ENCODE data around the gene SARS1. TPM values are rescaled to one million over a fixed set of nuclear protein-coding genes. Genes with fewer than 3 reads are reported as not detected.
"Not testable (repeated sequence)": the region's sequence is repeated elsewhere in the genome, so short reads cannot be mapped to it uniquely, and the experiment has no call there.

The SARS1 gene
- total RNA-seq = 153 and 156 TPM in 2 replicates

DNA sequence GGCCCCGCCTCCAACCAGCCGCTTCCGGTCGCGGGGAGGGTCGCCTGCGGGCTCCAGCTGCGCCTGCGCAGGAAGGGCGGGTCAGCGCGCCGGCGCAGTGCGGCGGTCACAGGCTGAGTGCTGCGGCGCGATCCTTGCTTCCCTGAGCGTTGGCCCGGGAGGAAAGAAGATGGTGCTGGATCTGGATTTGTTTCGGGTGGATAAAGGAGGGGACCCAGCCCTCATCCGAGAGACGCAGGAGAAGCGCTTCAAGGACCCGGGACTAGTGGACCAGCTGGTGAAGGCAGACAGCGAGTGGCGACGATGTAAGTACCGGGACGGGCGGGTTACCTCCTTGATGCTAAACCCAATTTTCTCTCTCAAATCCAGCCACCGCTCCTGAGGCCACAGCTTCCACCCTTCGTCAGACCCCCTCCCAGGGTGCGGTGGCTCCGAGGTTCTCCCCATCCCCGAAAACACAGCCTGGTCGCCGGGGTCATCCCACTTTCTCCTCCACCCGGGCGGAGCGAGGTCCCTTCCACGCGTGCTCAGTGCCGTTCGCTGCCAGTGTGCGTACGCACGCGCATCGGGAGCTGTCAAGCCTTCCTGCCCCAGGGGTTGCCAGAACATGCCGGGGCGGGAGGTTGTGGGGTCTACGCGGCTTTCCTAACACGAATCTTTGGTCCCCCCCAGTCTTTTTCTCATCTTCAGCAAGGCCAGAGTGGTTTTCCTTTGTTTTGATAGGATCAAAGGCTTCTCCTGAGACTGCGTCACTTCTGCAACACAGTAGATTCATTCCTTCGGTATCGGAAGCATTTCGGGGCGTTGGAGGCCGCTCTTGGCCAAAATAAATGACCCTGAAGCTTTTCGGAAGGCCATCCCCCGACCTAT lies at the start of gene SARS1:
TSS of gene SARS1 (plus strand) at position 95 of the 870 bp plus-strand sequence. CDS start at position 170, 75 bp downstream.
- DNase-seq (ENCODE audit: extremely low read depth, low read depth, low spot score) = no peak

DNA sequence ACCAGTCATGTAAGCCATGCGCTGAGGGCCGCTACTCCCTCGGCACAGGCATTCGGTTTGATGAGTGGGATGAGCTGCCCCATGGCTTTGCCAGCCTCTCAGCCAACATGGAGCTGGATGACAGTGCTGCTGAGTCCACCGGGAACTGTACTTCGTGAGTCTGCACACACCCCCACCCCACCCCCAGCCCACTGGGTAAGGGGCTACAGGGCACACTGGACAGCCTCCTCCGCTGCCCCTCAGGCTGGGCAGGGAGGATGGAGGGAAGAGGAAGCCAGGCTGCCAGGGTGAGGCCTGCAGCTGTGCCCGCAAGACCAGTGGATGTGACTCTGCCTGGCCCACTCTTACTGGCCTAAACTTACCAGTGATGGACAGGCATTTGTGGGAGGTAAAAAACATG lies 49.2 kb upstream of the SARS1 start:
- DNase-seq (ENCODE audit: extremely low read depth, low read depth, low spot score) = no peak

DNA sequence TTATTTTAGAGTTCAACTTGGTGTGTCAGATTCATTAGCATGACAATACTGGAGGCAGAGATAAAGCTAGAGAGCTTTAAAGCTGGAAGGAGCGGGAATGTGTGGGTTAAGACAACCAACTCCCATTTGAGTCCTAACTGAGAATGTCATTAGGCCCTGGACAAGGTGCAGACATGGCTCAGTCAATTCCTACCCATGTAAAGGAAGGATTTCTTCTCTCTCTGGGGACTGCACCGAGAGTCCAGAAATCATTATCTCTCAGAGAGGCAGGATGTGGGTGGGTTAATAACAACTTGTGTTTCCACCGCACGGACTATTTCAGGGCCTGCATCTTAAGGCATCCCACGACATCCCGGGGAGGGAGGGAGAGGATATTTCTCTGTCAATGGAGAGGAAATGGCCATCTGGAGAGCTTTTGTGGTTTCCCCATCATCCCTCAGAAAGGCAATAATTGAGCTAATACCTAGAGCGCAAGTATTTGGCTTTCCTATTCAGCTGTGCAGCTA lies 46.7 kb upstream of the SARS1 start:
- no peak for DNase-seq (ENCODE audit: extremely low read depth, low read depth, low spot score)

DNA sequence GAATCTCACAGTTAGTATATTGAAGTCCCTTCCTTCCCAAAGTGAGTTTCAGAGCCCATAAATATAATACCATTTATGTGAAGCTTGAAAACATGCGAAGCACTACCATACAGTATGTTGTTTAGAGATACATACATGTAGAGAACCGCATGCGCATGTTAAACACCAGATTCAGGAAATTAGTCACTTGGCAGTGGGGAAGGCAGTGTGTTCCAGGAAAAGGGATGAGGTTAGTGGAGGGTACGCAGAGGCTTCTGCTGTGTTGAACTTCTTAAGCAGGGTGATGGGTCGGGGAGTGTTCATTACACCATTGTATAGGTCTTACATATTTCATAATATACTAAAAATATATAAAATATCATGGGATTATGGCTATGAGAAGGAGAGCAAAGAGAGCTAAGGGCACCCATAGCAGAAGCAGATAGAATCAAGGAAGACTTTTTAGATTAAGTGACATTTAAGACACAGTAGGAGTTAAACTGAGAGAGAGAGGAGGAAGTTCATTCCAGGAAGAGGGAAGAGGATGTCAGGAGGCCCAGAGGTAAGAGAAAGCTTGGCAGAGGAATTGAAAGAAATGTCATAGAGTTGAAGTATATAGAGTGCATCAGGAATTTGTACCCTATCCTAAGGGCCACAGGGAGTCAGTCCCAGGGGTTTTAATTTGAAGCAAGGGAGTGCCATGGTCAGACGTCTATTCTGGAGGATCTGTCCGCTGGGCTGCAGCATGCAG lies 43.5 kb upstream of the SARS1 start:
- DNase-seq (ENCODE audit: extremely low read depth, low read depth, low spot score) = no peak

DNA sequence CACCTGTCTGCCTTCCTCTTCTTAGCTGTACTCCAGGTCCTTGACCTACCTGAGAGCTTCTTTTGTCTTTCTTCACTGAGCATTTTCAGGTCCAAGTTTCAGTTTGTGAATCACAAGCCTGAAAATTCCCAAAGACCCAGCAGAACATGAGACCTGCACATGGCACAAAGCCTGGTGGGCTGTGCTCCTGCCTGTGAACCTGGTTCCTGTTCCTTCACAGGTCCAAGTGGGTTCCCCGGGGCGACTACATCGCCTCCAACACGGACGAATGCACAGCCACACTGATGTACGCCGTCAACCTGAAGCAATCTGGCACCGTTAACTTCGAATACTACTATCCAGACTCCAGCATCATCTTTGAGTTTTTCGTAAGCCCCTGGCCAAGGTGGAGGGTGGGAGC lies 42.1 kb upstream of the SARS1 start:
- DNase-seq (ENCODE audit: extremely low read depth, low read depth, low spot score) = no peak

- not testable (repeated sequence) for DNase-seq (ENCODE audit: extremely low read depth, low read depth, low spot score)
Measured at GRCh38 chr1:109176349-109176748, 37.4 kb upstream of the SARS1 start.

- DNase-seq (ENCODE audit: extremely low read depth, low read depth, low spot score) = not testable (repeated sequence)
Measured at GRCh38 chr1:109180715-109181084, 33.0 kb upstream of the SARS1 start.

- DNase-seq (ENCODE audit: extremely low read depth, low read depth, low spot score) = no peak
Measured at GRCh38 chr1:109181085-109181806, 32.5 kb upstream of the SARS1 start.

GRCh38 chr1:109181807-109182163 lies 31.9 kb upstream of the SARS1 start:
- no peak for DNase-seq (ENCODE audit: extremely low read depth, low read depth, low spot score)

GRCh38 chr1:109183058-109183738 lies 30.5 kb upstream of the SARS1 start:
- DNase-seq (ENCODE audit: extremely low read depth, low read depth, low spot score) = no peak

DNA sequence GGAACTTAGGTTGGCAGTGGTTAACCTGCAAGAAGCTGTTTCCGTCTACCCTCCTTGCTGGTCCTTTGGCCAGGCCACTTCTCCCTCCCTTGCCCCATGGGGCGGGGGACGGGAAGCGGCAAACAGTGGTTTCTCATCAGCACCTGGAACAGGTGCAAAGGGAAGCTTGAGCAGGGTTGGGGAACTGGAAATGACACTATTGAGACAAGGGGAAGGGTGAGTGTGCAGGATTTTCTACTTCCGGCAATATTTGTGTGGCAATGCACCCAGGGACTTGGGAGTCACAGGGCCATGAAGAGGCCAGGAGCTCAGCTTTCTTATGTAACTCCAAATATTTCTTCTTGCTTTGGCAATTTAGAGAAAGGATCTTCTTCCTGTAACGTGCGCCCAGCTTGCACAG lies 29.0 kb upstream of the SARS1 start:
- no peak for DNase-seq (ENCODE audit: extremely low read depth, low read depth, low spot score)

DNA sequence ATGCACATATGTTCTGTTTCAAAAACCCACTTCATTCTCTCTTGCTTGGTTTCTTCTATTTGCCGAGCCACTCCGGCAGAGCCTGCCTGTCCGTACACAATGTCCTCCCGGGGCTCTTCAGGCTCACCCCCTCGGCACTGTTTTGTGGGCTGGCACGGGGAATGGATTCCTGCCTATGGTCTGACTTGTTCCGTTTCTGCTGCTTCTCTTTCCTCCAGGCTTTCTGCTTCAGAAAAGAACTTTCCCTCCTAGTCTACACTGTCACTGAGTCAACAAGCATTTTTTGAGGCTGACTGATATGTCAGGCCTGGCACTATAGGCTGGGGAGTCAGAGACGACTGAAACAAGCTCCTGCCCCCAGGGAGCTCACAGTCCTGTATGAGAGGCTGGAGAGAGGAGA lies 28.4 kb upstream of the SARS1 start:
- DNase-seq (ENCODE audit: extremely low read depth, low read depth, low spot score) = no peak

DNA sequence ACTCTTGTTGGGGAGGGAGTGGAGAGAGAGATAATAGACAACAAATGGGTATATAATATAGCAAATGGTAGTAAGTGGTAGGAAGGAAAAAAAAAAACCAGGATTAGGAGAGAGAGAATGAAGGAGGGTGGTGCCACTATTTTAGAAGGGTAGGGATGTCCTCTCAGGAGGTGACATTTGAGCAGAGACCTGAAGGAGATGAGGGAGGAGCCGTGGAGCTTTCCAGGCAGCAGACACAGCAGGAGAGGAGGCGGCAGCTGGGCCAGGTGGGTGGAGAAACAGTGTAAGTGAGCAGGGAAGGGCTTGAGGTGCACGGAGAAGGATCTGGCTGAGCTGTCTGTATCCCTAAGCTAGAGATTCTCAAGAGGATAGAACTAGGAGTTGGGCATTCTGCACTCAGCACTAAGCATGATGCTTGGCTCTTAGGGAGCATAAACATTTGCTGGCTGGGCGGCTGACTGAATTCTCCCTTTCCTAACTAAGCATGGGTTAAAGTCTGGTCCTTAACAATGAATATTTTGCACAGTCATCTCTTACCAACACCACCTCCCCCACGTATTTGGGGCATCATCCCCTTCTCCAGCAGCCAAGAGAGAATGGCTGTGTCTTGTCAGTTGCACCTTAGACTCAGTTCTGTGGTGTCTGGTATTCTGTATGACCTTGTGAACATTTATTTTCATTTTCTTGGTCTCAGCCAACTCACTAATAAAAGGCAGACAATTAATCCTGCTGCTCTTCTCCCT lies 27.6 kb upstream of the SARS1 start:
- no peak for DNase-seq (ENCODE audit: extremely low read depth, low read depth, low spot score)

DNA sequence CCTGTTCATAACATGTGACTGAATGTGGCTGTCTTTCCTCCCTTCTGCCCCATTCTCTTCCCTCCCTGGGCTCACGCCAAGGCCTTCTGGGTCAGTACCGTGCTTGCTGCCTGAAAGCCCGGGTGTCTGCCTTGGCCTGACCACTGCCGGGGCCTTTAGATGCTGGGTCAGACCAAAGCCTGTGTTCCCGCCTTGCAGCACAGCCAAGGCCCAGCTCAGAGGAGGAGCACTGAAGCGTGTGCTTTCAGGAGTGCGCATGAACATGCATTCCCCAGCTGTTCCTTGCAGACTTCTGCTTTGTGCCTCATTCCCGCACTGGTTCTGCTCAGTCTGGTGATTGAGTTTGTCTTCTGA lies 27.0 kb upstream of the SARS1 start:
- no peak for DNase-seq (ENCODE audit: extremely low read depth, low read depth, low spot score)

GRCh38 chr1:109187127-109187526 lies 26.6 kb upstream of the SARS1 start:
- DNase-seq (ENCODE audit: extremely low read depth, low read depth, low spot score) = no peak

DNA sequence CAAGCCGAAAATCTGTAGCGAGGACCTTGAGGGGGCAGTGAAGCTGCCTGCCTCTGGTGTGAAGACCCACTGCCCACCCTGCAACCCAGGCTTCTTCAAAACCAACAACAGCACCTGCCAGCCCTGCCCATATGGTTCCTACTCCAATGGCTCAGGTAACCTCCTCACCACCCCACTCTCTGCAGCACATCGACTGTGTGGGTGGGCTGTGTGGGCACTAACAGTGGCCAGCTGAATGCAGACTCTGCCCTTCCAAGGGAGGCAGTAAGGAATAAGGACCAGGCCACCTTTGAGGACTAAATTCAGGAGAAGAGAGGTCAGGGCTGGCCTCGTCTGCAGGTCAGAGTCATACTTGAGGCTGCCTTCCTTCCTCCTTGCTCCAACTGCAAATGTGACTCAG lies 25.5 kb upstream of the SARS1 start:
- no peak for DNase-seq (ENCODE audit: extremely low read depth, low read depth, low spot score)

- no peak for DNase-seq (ENCODE audit: extremely low read depth, low read depth, low spot score)
Measured at GRCh38 chr1:109188781-109189180, 24.9 kb upstream of the SARS1 start.

GRCh38 chr1:109190189-109190588 lies 23.5 kb upstream of the SARS1 start:
- DNase-seq (ENCODE audit: extremely low read depth, low read depth, low spot score) = no peak

- no peak for DNase-seq (ENCODE audit: extremely low read depth, low read depth, low spot score)
Measured at GRCh38 chr1:109191377-109191776, 22.3 kb upstream of the SARS1 start.

DNA sequence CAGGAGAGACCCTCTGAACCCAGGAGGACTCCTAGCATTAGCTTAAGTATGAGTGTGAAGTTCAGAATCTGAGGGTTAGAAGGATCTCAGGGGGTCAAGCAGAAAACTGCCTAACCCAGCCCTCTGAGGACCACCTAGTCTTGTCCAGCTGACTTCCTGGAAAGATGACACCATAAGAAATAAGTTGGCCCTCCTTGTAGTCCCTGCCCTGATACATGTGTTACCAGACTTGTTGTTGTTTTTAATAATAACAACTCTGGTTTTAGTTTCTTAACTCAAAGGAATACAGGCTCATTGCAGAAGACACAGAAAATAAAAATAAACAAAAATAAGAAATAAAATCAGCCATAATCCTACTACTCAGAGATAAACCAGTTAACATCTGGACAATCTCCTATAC lies 21.8 kb upstream of the SARS1 start:
- no peak for DNase-seq (ENCODE audit: extremely low read depth, low read depth, low spot score)
